ENCODE results near the gene ABCC4. TPM values are rescaled to one million over a fixed set of nuclear protein-coding genes. Genes with fewer than 3 reads are reported as not detected.

Gene ABCC4
- total and polyA plus RNA-seq, 2 of the 13 experiments (the other 11 are each of a cell fraction or from before 2014, with no cell fraction given) = 4.2 to 11.3 TPM

DNA sequence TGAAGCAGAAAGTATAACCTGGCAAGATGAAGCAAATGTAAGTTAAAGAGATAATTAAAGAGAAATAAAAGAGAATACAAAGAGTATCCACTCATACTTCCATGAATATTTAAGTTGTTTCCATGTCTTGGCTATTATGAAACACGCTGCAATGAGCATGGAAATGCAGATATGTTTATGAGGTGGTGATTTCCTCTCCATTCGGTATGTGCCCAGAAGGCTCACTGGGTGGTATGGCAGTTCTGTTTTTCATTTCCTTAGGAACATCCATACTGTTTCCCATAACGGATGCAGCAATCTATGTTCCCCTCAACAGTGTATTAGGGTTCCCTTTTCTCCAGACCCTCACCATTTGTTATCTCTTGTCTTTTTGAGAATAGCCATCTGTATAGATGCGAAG, 316.3 kb downstream of the ABCC4 start:
- TF ChIP-seq FOXM1 (CRISPR knock-in tag; IDR thresholded peaks at IDR 0.05) = no peak
- TF ChIP-seq, protein P1, sequence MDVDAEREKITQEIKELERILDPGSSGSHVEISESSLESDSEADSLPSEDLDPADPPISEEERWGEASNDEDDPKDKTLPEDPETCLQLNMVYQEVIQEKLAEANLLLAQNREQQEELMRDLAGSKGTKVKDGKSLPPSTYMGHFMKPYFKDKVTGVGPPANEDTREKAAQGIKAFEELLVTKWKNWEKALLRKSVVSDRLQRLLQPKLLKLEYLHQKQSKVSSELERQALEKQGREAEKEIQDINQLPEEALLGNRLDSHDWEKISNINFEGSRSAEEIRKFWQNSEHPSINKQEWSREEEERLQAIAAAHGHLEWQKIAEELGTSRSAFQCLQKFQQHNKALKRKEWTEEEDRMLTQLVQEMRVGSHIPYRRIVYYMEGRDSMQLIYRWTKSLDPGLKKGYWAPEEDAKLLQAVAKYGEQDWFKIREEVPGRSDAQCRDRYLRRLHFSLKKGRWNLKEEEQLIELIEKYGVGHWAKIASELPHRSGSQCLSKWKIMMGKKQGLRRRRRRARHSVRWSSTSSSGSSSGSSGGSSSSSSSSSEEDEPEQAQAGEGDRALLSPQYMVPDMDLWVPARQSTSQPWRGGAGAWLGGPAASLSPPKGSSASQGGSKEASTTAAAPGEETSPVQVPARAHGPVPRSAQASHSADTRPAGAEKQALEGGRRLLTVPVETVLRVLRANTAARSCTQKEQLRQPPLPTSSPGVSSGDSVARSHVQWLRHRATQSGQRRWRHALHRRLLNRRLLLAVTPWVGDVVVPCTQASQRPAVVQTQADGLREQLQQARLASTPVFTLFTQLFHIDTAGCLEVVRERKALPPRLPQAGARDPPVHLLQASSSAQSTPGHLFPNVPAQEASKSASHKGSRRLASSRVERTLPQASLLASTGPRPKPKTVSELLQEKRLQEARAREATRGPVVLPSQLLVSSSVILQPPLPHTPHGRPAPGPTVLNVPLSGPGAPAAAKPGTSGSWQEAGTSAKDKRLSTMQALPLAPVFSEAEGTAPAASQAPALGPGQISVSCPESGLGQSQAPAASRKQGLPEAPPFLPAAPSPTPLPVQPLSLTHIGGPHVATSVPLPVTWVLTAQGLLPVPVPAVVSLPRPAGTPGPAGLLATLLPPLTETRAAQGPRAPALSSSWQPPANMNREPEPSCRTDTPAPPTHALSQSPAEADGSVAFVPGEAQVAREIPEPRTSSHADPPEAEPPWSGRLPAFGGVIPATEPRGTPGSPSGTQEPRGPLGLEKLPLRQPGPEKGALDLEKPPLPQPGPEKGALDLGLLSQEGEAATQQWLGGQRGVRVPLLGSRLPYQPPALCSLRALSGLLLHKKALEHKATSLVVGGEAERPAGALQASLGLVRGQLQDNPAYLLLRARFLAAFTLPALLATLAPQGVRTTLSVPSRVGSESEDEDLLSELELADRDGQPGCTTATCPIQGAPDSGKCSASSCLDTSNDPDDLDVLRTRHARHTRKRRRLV (CRISPR knock-in tag; IDR thresholded peaks at IDR 0.05) = no peak
- TF ChIP-seq, protein P2, sequence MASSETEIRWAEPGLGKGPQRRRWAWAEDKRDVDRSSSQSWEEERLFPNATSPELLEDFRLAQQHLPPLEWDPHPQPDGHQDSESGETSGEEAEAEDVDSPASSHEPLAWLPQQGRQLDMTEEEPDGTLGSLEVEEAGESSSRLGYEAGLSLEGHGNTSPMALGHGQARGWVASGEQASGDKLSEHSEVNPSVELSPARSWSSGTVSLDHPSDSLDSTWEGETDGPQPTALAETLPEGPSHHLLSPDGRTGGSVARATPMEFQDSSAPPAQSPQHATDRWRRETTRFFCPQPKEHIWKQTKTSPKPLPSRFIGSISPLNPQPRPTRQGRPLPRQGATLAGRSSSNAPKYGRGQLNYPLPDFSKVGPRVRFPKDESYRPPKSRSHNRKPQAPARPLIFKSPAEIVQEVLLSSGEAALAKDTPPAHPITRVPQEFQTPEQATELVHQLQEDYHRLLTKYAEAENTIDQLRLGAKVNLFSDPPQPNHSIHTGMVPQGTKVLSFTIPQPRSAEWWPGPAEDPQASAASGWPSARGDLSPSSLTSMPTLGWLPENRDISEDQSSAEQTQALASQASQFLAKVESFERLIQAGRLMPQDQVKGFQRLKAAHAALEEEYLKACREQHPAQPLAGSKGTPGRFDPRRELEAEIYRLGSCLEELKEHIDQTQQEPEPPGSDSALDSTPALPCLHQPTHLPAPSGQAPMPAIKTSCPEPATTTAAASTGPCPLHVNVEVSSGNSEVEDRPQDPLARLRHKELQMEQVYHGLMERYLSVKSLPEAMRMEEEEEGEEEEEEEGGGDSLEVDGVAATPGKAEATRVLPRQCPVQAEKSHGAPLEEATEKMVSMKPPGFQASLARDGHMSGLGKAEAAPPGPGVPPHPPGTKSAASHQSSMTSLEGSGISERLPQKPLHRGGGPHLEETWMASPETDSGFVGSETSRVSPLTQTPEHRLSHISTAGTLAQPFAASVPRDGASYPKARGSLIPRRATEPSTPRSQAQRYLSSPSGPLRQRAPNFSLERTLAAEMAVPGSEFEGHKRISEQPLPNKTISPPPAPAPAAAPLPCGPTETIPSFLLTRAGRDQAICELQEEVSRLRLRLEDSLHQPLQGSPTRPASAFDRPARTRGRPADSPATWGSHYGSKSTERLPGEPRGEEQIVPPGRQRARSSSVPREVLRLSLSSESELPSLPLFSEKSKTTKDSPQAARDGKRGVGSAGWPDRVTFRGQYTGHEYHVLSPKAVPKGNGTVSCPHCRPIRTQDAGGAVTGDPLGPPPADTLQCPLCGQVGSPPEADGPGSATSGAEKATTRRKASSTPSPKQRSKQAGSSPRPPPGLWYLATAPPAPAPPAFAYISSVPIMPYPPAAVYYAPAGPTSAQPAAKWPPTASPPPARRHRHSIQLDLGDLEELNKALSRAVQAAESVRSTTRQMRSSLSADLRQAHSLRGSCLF (CRISPR knock-in tag; IDR thresholded peaks at IDR 0.05; ENCODE audit: borderline replicate concordance) = no peak
- no peak for TF ChIP-seq ATF1 (CRISPR knock-in tag; IDR thresholded peaks at IDR 0.05)
- no peak for TF ChIP-seq ZZZ3 (CRISPR knock-in tag; IDR thresholded peaks at IDR 0.05; ENCODE audit: borderline replicate concordance)
- TF ChIP-seq ATF7 (IDR thresholded peaks at IDR 0.05) = no peak
- TF ChIP-seq ATF7 (CRISPR knock-in tag; IDR thresholded peaks at IDR 0.05) = no peak
- no peak for TF ChIP-seq DNMT3B (CRISPR knock-in tag; conservative IDR thresholded peaks at IDR 0.05)
- TF ChIP-seq WIZ (CRISPR knock-in tag; IDR thresholded peaks at IDR 0.05) = no peak
- no peak for TF ChIP-seq SATB2 (CRISPR knock-in tag; IDR thresholded peaks at IDR 0.05)
- TF ChIP-seq, protein P3, sequence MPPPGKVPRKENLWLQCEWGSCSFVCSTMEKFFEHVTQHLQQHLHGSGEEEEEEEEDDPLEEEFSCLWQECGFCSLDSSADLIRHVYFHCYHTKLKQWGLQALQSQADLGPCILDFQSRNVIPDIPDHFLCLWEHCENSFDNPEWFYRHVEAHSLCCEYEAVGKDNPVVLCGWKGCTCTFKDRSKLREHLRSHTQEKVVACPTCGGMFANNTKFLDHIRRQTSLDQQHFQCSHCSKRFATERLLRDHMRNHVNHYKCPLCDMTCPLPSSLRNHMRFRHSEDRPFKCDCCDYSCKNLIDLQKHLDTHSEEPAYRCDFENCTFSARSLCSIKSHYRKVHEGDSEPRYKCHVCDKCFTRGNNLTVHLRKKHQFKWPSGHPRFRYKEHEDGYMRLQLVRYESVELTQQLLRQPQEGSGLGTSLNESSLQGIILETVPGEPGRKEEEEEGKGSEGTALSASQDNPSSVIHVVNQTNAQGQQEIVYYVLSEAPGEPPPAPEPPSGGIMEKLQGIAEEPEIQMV (CRISPR knock-in tag; IDR thresholded peaks at IDR 0.05; ENCODE audit: low read depth) = no peak
- TF ChIP-seq SMAD1 (CRISPR knock-in tag; IDR thresholded peaks at IDR 0.05; ENCODE audit: borderline replicate concordance, low read depth) = no peak
- Histone ChIP-seq H3K4me1 (ENCODE audit: insufficient read depth, low read length) (no peaks in the 10 kb centered on the region), H3K9me3 (ENCODE audit: low read length) (no peaks in the 10 kb centered on the region), H3K4me3 (replicated peaks in 1 of 3; ENCODE audit: insufficient read depth in 1 of 3, low read depth in 2 of 3, low read length in 3 of 3) (no peak overlapping the region), H4K20me1 (ENCODE audit: insufficient read depth, low read length) (no peaks in the 10 kb centered on the region), H3K27me3 (ENCODE audit: control insufficient read depth in 1 of 2, insufficient read depth in 2 of 2, low read length in 2 of 2) (peaks cover 0 to 2% of the 10 kb centered on the region in 2 experiments; a peak in 1 of 5 replicates), H3K9ac (ENCODE audit: insufficient read depth, low read depth, low read length) (no peak overlapping the region), H3K27ac (ENCODE audit: extremely low read length, insufficient read depth, low read length) (no peak overlapping the region), H3K4me2 (ENCODE audit: low read depth, low read length) (no peak overlapping the region), H3K36me3 (replicated peaks in 1 of 2; ENCODE audit: control insufficient read depth in 1 of 2, insufficient read depth in 2 of 2, low read length in 2 of 2) (no peaks in the 10 kb centered on the region), H2AFZ (ENCODE audit: low read length) (no peak overlapping the region), H3K79me2 (ENCODE audit: insufficient read depth, low read length) (no peaks in the 10 kb centered on the region)
- intact Hi-C loops (cut with micrococcal nuclease; ENCODE audit: unreplicated experiment) = no loop called here
- 47% methylated on average over 4 of the region's 4 CpGs for WGBS (ENCODE audit: low lambda C conversion rate)
- ChIA-PET CTCF (ENCODE audit: low intra/inter-chr PET ratio, low total read pairs) (no interaction called here), POLR2A (no interaction called here)
- DNase-seq (ENCODE audit: low spot score) (no peak), ATAC-seq (no peak), FAIRE-seq (no peak)
- no TSS peak for BruUV-seq (replicated peaks)
- in situ Hi-C loops (cut with HindIII; ENCODE audit: extremely low pct_ligation_motif_present, low pct_unique_long_range_greater_than_20kb) = no loop called here

Measured in HepG2 (cell line).